HUDEP-2 (cell line): ENCODE measurements around the gene PLA2G15.
A peak's percentile ranks its signal among the peaks of the same experiment; 100 is the strongest.
"Not testable (repeated sequence)": the region's sequence is repeated elsewhere in the genome, so short reads cannot be mapped to it uniquely, and the experiment has no call there.

Experiments used
- DNase-seq, 76 experiments: peaks; one replicate each; lab custom pipeline; 2025; ENCODE audit not compliant: unreplicated experiment in 76 of 76; lab: John Stamatoyannopoulos, UW

The PLA2G15 gene

DNA sequence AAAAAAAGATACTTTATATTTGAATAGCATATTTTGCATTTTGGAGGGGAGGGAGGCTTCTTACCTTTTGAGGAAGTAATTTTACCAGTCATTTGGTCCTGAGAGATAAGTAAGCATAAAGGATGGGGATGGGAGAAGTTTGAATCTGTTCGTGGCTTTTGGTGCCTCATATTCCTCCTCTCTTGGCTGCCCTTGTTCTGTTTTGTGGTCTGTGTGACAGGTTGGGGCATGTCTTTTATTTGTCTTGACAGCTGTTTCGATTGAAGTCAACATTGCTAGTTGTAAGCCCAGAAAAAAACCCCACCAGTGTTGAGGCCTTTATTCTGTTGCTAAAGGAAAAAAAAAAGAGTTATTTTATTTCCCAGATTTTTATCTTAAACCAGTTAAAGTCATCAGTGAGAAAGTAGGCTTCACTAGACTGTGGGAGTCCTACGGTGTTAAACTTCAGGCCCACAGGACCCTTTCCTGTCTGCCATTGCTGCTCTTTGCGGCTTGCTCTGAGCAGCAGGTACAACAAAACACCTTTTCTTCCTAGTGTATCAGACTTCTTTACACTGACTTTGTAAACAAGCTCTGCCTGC lies 30.5 kb downstream of the PLA2G15 start:
- DNase-seq = no peak

DNA sequence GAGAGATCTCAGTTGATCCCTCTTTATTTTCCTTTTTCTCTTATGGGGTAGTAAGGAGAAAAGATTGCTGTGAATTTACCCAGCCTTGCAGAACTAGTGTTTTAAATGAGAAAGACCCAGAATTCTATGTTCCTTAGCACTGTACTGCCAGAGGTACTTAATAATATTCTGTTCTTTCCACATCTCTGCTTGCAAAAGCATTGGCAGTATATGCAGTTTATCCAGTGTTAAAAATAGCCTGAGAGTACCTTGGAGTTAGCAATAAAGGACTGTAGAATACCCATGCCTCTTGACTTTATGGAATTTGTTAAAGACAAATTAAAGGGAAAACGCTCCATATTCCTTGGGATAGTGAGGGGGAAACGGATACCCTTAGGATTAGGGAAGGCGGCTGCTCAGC lies 31.1 kb downstream of the PLA2G15 start:
- DNase-seq = no peak

DNA sequence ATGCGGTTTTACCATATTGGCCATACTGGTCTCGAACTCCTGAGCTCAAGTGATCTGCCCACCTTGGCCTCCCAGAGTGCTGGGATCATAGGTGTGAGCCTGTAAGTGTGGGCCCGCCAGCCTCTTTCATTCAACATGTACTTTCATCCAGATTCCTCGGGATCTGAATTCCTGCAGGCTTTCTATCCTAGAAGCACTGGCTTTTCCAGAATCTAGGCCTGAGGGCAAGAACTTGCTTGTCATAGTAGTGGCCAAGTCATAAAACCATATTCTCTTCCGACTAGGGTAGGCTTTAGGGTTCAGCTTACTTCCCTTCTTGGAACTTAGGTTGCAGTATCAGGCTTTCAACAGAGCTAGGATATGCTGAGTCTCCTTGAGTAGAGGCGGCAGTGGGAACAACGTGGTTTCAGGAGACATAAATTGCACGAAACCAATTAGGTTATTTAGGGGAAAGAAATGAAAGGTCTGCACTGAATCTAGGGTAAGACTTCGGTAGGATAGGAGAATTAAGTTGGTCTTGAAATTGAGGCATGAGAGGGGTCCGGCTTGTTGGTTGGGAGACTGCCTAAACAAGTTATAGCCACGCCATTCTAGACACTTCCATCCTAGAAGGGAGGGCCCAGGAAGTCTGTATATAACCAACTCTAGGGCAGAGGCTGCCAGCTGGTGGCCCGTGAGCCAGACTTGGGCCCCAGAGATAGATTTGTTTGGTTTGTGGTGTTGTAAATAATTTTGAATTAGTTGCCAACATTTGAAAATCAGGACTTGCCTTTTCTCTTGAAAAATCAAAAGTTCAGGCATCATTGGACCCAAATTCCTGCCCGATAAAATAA lies 34.8 kb downstream of the PLA2G15 start:
- DNase-seq = no peak

DNA sequence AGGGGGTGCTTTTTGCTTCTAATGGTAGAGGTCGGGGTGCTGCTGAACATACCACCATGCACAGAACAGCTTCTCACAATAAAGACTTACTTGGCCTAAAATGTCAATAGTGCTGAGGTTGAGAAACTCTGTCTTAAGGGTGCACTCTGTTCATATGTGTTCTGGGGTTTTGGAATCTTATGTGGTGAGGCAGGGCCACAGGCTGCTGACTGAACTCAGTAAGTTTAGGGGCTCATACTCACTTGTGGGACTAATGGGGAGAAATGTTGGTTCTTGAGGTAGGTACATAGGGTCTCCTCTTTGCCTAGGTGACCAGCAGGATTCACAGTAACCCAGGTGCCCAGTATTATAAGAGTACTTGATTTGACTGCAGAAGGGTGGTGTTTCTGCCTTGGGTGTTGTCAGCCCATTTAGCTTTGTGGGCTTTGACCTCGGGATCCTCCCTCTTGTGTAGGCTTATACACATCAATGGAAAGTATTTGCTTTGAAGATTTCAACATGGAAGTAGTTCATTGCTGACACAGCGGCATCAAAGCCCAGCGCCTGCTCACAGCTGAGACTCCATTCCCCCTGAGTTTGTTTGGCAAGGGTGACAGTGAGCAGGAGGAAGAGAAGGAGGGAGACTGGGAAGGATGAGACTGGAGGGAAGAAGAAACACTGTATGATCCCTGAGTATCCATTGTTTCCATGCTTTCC lies 36.3 kb downstream of the PLA2G15 start:
- no peak for DNase-seq

DNA sequence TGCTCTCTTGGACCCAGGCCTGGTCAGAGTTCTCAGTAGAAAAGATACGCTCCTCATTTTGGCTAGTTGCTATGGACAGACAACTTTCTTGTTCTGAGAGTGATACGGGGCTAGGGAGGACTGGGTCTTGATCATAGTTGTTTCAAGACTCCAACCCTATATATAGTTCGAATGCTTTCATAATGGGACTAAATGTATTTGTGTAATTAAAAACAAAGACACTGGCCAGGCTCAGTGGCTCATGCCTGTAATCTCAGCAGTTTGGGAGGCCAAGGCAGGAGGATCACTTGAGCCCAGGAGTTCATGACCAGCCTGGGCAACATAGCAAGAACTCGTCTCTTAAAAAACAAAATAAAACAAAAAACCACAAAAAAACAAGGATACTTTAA lies 36.9 kb downstream of the PLA2G15 start:
- DNase-seq = no peak

DNA sequence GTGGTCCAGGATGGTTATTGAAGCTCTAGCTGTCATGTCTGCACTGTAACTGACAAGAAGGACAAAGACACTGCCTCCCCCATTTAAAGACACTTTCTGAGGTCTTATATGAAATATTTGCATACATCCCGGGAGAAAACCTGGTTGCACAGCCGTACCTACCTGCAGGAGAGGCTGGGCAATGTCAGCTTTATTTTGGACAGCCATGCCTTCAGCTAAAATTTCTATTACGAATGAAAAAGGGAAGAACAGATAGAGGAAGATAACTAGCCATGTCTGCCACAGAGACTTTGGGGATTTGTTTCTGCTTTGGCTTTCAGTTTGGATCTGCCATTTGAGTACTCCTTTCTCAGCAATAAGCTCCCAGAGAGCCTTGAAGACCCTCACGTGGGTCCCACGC lies 38.2 kb downstream of the PLA2G15 start:
- DNase-seq = no peak

DNA sequence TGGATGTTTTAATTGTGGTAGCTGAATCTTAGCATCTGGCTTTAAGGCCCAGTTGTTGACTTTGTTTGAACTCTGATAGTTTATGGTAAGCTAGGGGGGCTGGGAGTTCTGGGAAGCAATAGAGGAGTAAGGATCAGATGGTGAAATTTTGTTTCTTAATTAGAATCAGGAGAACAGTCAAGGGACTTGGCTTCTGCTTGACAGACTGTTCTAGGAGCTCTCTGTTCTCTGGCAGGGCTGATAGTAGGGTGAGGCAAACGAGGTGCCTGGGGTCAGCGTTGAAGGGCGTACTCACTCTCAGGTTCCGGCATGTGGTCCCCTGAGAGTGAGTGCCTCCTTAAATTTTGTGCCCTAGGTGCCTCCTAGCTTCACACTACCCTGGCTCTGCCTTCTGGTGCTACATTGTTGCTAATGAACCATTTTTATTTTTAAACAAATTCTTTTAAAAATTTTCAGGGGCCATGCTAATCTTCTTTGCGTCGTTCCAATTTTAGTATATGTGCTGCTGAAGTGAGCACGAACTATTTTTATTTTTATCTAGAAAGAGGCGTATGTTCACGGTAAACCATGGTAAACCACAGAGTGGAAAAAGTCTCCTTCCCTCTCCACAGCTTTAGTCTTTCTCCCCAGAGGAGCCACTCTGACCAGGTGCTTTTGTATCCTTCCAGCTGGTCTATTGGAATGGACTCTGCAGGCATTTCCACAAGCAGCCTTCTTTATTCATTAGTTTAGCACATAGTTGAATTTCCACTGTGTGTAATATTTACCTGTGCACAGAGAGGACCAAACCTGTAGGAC lies 38.8 kb downstream of the PLA2G15 start:
- no peak for DNase-seq

DNA sequence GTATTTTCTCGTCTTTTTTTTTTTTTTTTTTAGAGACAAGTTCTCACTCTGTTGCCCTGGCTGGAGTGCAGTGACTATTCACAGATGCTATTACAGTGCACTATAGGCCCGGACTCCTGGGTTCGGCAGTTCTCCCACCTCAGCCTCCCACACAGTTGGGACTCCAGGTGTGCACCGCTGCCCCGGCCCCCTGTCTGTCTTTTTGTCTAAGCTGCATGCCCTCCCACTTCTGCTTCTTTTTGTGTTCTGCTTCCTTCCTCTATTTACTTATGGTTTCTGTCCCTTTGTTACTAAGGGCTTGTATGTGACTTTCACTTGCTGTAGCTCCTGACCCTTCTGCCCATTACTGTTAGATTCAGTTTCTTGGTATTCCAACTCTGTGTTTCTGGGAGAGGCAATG lies 39.7 kb downstream of the PLA2G15 start:
- DNase-seq = no peak

DNA sequence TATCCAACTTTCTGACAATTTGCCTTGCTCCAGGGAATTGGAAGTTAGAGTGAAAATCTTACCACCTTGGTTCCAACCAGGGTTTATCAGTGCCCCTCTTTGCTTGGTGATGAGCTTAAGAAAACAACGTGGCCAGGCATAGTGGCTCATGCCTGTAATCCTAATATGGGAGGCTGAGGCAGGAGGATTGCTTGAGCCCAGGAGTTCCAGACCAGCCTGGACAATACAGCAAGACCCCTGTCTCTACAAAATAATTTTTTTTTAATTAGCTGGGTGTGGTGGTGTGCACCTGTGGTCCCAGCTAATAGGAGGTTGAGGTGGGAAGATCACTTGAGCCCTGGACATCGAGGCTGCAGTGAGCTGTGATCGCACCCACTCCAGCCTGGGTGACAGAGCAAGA lies 40.5 kb downstream of the PLA2G15 start:
- DNase-seq = no peak

DNA sequence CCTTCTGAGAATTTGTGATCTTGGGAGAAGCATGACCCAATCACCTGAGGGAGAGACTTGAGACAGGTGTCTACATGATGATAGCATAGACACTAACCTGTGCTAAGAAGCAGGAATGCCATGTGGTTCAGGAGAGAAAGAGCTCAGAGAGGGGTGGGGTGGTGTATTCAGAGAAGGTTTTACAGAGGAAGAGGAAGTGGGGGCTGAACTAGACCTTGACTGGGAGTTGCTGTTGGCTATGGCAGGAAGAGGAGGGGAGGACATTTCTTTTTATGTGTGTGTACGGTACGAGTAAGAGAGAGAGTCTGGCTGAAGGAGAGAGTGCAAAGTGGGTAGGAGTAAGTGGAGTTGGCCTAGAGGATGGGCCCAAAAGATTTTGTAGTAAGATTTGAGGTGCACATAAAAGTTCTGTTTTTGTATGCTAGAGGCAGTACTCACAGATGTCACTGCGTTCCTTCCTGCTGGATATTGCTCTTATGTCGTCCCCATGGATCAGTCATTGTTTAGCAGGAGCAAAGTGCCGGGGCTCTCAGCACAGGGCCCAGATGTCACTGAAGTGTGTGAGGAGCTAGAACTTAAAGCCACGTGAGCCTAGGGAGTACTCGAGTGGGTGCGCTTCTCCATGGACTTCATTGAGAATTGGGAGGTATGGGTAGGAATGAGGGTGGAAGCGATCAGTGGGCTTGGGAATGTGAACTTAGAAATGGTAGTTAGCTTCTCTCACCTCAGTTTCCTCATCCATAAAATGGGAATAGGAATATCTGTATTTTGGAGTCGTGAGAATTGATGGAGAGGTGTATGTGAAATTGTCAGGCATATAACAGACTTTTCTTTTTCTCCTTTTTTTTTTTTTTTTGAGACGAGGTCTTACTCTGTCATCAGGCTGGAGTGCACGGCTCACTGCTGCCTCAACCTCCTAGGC lies 41.2 kb downstream of the PLA2G15 start:
- no peak for DNase-seq

DNA sequence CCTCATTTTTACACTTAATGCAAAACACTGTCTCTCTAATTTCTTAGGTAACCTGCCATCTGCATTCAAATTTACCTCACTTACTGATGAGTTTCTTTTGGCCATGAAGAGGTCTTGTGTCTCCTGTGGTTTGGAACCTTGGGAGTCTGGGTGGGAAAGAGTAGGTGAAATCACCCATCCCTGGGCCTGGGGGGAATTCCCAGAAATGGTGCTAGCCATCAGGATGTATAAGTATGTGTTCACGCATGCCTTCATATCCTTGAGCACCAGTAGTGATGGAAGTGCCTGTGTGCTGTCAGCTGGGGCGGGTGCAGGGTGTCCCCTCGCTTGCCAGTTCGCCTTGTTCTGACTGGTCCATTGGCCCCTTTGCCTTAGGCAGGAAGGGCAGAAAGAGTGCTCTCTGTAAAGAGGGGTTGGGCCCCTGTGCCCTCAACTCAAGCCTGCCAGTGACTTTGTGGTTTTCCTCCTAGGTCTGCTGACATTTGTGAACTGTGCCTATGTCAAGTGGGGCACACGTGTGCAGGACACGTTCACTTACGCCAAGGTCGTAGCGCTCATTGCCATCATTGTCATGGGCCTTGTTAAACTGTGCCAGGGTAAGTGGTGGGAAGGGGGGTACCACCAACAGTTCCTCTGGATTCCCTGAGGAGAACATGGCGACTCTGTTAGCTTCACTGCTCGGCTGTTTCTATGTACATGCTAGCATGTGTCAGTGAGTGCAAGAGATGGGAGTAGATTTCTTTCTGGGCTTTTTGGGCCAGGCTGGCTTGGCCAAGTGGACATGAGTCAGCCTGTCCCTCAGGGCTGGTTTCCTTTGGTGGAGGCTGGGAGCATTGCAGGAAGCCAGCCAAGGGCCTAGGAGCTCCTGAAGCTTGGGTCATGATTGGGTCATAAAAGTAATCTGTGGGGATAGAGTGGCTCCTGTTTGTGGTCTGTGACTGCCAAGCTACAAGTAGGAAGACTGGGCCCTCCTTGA lies 42.4 kb downstream of the PLA2G15 start:
- DNase-seq = peak in 6 of 76 experiments; percentile 4 to 45 (median 14)

DNA sequence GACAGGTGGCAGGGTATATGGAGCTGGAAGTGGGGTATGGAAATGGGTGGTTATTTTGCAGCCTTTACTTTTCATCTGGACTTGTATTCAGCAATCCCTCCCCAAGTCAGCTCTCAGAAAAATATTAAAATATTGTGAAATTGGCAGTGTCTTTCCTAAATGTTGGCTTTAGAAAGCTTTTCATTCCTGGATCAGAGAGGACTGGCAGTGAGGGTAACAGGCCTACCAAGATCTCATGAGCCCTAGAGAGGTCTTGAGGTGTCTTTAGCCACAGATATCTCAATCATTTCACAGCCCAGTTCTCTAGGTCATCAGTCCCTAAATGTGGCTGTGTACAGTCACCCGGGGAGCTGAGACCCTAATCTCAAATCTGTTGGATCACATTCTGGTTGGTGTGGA lies 43.1 kb downstream of the PLA2G15 start:
- DNase-seq = no peak

DNA sequence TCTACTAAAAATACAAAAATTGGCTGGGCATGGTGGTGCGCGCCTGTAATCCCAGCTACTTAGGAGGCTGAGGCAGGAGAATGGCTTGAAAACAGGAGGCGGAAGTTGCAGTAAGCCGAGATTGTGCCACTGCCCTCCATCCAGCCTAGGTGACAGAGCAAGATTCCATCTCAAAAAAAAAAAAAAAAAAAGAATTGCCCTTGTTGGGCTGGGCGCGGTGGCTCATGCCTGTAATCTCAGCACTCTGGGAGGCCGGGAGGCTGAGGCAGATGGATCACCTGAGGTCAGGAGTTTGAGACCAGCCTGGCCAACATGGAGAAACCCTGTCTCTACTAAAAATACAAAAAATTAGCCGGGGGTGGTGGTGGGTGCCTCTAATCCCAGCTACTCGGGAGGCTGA lies 43.6 kb downstream of the PLA2G15 start:
- not testable (repeated sequence) for DNase-seq

DNA sequence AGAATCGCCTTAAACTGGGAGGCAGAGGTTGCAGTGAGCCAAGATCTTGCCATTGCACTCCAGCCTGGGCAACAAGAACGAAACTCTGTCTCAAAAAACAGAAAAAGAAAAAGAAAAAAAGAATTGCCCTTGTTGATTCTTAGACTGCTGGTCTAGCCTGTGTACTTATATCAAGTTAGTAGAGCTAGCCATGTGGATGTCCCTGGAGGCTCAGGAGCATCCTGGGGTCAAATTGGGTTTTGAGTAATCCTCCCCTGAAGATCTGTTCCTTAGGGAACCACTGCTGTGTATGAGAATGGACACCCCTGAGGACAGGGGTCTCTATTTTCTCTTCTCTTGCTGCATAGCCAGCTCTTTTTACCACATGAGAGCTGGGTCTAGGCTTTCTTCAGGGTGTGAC lies 44.0 kb downstream of the PLA2G15 start:
- DNase-seq = no peak

DNA sequence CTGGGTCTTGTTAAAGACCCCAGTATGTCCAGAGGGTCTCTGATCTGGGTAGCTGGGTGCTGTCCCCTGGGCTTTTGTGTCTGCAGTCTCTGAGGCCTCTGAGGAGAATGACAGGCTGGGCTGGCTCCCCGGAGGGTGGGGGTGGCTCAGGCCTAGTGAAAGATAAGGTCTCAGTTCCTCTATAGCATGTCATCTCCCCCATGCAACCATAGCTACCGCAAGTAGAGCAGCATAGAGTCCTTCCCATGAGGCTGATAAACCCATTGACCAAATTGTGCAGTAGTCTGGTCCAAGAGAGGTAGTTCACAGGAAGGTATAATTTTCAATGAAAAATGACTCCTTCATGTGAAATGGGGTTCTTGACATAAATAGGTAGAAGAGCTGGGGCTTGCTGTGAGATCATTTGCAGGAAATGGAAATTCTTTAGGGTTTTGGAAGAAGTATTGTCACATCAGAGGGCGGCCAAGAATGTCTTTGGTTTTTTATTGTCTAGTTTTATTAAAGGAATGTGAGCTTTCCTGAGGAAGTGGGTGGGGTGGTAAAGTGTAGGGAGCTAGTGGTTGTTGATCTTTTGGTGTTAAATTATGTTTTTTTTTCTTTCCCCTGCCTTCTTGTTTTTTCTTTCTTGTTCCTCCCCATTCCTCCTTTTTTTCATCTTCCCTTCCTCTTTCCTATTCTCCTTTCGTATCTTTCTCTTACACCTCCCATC lies 44.6 kb downstream of the PLA2G15 start:
- peak in 71 of 76 experiments; percentile 17 to 83 (median 62) for DNase-seq

DNA sequence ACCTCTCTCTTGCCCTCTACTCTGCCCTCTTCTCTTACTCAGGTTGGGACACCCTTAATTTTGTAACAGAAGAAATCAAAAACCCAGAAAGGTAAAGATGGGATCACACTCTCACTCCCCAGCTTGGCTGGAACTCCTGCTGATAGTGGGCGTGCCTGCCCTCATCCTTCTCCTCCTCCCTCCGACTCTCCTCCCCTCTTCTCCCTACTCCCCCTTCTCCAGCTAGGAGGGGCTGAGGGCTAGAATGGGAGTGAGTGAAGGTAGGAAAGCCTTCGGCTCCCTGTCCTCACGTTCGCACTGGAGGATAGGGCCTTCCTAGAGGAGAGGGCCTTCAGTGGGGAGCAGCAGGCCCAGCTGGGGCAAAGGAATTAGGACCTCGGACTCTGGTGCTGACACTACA lies 45.3 kb downstream of the PLA2G15 start:
- no peak for DNase-seq

DNA sequence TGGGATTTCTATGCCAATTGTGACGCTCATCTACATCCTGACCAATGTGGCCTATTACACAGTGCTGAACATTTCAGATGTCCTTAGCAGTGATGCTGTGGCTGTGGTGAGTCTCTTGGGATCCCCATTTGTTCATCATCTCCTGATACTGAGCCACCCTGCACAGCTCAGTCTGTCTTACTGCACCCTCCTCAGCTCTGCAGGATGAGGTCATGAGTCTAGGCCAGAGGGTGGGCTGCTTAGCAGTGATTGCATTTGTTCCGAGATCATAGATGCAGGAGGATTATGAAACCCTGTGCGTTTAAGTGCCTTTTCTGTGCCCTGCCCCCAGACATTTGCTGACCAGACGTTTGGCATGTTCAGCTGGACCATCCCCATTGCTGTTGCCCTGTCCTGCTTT lies 46.1 kb downstream of the PLA2G15 start:
- no peak for DNase-seq

DNA sequence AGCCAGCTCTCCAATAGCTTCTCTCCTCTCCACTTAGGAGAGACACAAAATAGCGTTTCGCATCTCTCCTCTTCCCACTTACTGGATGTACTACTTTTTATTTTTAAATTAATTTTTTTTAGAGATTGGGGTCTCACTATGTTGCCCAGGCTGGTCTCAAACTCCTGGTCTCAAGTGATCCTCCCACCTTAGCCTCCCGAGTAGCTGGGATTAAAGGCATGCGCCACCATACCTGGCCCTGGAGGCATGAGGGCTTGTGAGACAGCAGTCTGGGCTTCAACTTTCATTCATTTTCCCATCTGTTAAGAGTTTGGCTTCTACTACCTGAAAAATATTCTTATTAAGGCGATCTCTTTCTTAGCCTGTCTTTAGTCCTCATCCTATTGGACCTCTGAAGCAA lies 47.3 kb downstream of the PLA2G15 start:
- no peak for DNase-seq
